SH-SY5Y (cell line): ENCODE results near the gene PFDN6.

Experiments used
- GATA2 ChIP-seq: IDR thresholded peaks from 2 replicates; pipeline ENCODE4 v1.6.1; 2011; ENCODE audit warnings: mild to moderate bottlenecking, low read depth, low read length
- GATA3 ChIP-seq: IDR thresholded peaks from 2 replicates; pipeline ENCODE4 v1.6.1; 2011; ENCODE audit warnings: low read depth, mild to moderate bottlenecking, low read length, moderate library complexity

Gene PFDN6

GRCh38 chr6:33339193-33339592, 49.8 kb downstream of the PFDN6 start:
- no peak for TF ChIP-seq GATA3
- no peak for TF ChIP-seq GATA2
